Activated T-helper 1 cell treated with anti-CD3 and anti-CD28 coated beads, Interleukin-12 subunit alpha, Interleukin-12 subunit beta, Interleukin-2, Interleukin-4 antibody, amounts not matched to agents 30 ng/mL and 10 ng/mL and 1 ng/mL, durations not matched to agents 14 hours and 24 hours and 36 hours (primary cell): ENCODE data around the gene TMEM51. TPM values are rescaled to one million over a fixed set of nuclear protein-coding genes. Genes with fewer than 3 reads are reported as not detected.

Source experiments
- DNase-seq: peaks from one replicate; pipeline ENCODE4 v3.0.0; 2021; ENCODE audit warnings: low spot score
- H3K27ac Mint-ChIP-seq: one replicate; pipeline ENCODE4 v1.8.0; 2021; ENCODE audit warnings: mild to moderate bottlenecking, mixed read lengths
- H3K27me3 Mint-ChIP-seq: one replicate; pipeline ENCODE4 v1.8.0; 2022; ENCODE audit warnings: mild to moderate bottlenecking, moderate library complexity, mixed read lengths; ENCODE audit not compliant: insufficient read depth
- H3K36me3 Mint-ChIP-seq: one replicate; pipeline ENCODE4 v1.8.0; 2021; ENCODE audit warnings: low read depth, mixed read lengths
- H3K4me1 Mint-ChIP-seq: one replicate; pipeline ENCODE4 v1.8.0; 2021; ENCODE audit warnings: low read depth, mixed read lengths
- H3K4me3 Mint-ChIP-seq: one replicate; pipeline ENCODE4 v1.8.0; 2021; ENCODE audit warnings: mild to moderate bottlenecking, moderate library complexity, mixed read lengths
- H3K9me3 Mint-ChIP-seq: one replicate; pipeline ENCODE4 v1.8.0; 2021; ENCODE audit warnings: mixed read lengths
- intact Hi-C: fragments of 100-400 bp; cut with micrococcal nuclease; formaldehyde crosslinking; loops from one replicate; pipeline ENCODE4 v1.15.1; 2024
- total RNA-seq: library from RNA; stranded (reverse); gene quantifications from 2 replicates; pipeline ENCODE4 v1.2.3, GENCODE V29; 2022

Gene TMEM51, protein sequence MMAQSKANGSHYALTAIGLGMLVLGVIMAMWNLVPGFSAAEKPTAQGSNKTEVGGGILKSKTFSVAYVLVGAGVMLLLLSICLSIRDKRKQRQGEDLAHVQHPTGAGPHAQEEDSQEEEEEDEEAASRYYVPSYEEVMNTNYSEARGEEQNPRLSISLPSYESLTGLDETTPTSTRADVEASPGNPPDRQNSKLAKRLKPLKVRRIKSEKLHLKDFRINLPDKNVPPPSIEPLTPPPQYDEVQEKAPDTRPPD
- total RNA-seq, result 0.21 TPM in 1 of 2 replicates, not detected in the other

DNA sequence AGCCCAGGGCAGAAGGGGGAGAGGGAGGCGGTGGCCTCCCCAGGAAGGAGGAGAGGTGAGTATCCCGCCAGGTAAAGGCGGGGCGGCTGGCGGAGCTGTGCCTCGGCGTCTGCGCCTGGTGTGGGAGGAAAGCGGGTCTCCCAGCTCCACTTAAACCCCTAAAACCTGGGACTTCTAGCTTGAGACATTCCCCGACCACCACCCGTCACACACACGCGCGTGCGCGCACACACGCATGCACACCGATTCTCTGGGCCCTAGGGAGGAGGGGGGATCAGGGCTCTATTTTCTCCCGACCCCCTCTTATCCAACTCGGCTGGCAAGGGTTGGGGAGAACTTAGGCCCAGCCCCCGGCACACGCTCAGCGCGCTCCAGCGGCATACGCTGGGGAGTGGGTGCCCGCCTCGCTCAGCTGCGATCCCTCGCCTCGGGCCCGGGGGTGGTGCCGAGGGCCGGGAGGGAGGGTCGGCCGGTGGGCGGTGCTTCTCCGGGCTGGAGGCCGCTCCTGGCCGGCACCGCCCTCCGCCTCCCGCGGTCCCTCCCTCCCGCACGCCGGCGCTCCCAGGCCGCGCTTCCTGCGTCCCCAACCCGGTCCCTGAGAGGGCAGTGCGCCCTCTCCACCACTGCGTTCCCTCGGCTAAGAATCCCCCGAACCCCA is at the start of gene TMEM51:
Gene TMEM51 (plus strand): TSS at position 564 of the 658 bp plus-strand sequence. CDS start 61,341 bp downstream, outside the sequence.
- peak within 1 kb of the TSS; percentile 68 for H3K4me3 Mint-ChIP-seq
- DNase-seq, result no peak
- intact Hi-C loops, result loop anchor here (2.0 kb wide), 1 partner anchor 25 kb away; no protein-coding TSS in a partner anchor
- no peak within 1 kb of the TSS for H3K27ac Mint-ChIP-seq
- peaks cover 3% of the 10 kb centered on the region for H3K36me3 Mint-ChIP-seq
- H3K9me3 Mint-ChIP-seq, result no peaks in the 10 kb centered on the region
- peaks cover 24% of the 10 kb centered on the region for H3K4me1 Mint-ChIP-seq
- H3K27me3 Mint-ChIP-seq, result peaks cover 40% of the 10 kb centered on the region

DNA sequence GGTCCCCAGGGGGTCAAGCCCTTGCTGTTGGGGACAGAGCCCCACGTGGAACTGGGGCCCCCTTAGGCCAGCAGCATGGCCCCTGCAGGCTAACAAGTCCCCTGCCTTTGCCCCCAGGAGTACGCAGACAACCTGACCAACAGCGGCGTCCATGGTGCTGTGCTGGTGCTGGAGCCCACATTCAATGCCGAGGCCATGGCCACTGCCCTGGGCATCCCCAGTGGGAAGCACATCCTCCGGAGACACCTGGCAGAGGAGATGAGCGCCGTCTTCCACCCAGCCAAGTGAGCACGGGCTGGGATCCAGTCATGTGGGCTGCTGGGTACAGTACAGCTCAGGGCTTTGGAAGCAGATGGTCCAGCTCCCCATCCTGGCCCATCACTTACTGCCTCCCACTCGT is 49.6 kb upstream of the TMEM51 start:
- H3K36me3 Mint-ChIP-seq, result no peaks in the 10 kb centered on the region
- H3K27me3 Mint-ChIP-seq, result peaks cover 24% of the 10 kb centered on the region
- intact Hi-C loops, result loop anchor here (5.0 kb wide), 1 partner anchor 327 kb away; no protein-coding TSS in a partner anchor
- no peak overlapping the region for H3K4me3 Mint-ChIP-seq
- no peaks in the 10 kb centered on the region for H3K9me3 Mint-ChIP-seq
- peaks cover 10% of the 10 kb centered on the region for H3K4me1 Mint-ChIP-seq
- H3K27ac Mint-ChIP-seq, result no peak overlapping the region
- no peak for DNase-seq

DNA sequence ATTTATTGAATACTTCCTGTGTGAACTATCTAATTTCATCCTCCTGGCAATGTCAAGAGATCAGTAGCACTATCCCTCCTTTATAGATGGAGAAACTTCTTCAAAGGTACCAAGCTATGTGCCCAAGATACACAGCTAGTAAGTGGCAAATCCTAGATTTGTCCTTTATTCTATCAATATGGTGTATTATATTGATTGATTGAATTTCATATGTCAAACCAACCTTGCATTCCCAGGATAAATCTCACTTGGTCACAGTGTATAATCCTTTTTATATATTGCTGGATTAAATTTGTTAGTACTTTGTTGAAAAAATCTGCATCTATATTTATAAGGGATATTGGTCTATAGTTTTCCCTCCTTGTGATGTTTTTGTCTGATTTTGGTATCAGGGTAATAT is 48.8 kb upstream of the TMEM51 start:
- no peak for DNase-seq
- Mint-ChIP-seq H3K4me1 (peaks cover 10% of the 10 kb centered on the region), H3K36me3 (no peaks in the 10 kb centered on the region), H3K4me3 (no peak overlapping the region), H3K9me3 (no peaks in the 10 kb centered on the region), H3K27me3 (peaks cover 24% of the 10 kb centered on the region), H3K27ac (no peak overlapping the region)
- intact Hi-C loops, result loop anchor here (5.0 kb wide), 1 partner anchor 327 kb away; no protein-coding TSS in a partner anchor

DNA sequence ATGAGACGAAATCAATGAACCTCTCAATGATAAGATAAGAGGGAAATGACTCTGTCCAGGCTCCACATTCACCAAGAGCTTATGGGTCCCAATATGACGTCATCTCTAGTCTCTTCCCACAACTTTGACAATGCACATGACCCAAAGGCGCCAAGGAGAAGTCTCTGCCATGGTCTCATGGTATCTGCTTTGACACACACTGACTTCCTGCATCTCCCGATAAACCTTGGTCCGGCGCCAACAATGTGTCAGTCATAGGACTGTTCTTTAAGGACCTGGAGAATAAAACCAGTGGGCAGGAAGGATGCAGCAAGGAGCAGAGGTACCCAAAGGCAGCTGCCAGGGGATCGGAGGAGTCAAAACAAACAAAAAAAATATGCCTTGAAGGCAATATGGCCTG is 46.9 kb upstream of the TMEM51 start:
- Mint-ChIP-seq H3K9me3 (no peaks in the 10 kb centered on the region), H3K4me3 (no peak overlapping the region), H3K36me3 (no peaks in the 10 kb centered on the region), H3K4me1 (no peaks in the 10 kb centered on the region), H3K27me3 (peaks cover 16% of the 10 kb centered on the region), H3K27ac (no peak overlapping the region)
- DNase-seq, result no peak
- intact Hi-C loops, result no loop called here

DNA sequence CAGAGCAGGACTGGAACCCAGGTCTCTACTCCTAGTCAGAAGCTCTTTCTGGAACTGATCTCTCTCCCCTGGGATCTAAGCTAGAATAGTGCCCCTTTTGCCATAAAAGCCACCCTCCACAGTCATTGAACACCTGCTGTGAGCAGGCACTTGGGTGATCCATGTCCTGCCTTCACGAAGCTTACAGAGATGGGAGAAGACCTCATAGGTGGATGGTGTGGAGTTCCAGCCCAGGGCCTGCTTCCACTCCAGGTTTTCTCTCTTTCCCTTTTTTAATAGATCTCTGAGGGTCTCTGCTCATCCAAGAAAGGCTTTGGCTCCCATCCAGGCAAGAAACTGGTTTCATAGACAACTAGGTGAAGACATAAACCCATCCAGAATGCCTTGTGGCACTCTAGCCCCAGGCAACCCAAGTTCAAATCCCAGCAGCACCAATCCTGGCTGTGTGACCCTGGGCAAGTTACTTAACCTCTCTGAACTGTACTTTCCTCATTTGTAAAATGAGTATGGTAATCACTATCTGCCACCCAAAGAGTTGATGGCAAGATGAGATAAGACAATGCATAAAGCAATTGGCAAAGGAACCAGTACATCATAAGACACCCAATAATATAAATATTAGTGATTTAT is 46.4 kb upstream of the TMEM51 start:
- Mint-ChIP-seq H3K27me3 (peaks cover 12% of the 10 kb centered on the region), H3K9me3 (no peaks in the 10 kb centered on the region), H3K4me1 (peaks cover 3% of the 10 kb centered on the region), H3K4me3 (no peak overlapping the region), H3K27ac (no peak overlapping the region), H3K36me3 (no peaks in the 10 kb centered on the region)
- intact Hi-C loops, result no loop called here
- DNase-seq, result no peak

- peaks cover 11% of the 10 kb centered on the region for H3K27me3 Mint-ChIP-seq
- DNase-seq, result no peak
- H3K27ac Mint-ChIP-seq, result no peak overlapping the region
- H3K4me1 Mint-ChIP-seq, result peaks cover 9% of the 10 kb centered on the region
- intact Hi-C loops, result no loop called here
- no peaks in the 10 kb centered on the region for H3K9me3 Mint-ChIP-seq
- no peak overlapping the region for H3K4me3 Mint-ChIP-seq
- no peaks in the 10 kb centered on the region for H3K36me3 Mint-ChIP-seq
These were observed 45.6 kb upstream of the TMEM51 start for GRCh38 chr1:15107911-15108310.

- H3K27ac Mint-ChIP-seq, result no peak overlapping the region
- no peaks in the 10 kb centered on the region for H3K9me3 Mint-ChIP-seq
- DNase-seq, result no peak
- H3K4me1 Mint-ChIP-seq, result peaks cover 10% of the 10 kb centered on the region
- H3K27me3 Mint-ChIP-seq, result peaks cover 10% of the 10 kb centered on the region
- no peaks in the 10 kb centered on the region for H3K36me3 Mint-ChIP-seq
- no peak overlapping the region for H3K4me3 Mint-ChIP-seq
- intact Hi-C loops, result no loop called here
These were observed 43.2 kb upstream of the TMEM51 start for GRCh38 chr1:15110128-15110866.

DNA sequence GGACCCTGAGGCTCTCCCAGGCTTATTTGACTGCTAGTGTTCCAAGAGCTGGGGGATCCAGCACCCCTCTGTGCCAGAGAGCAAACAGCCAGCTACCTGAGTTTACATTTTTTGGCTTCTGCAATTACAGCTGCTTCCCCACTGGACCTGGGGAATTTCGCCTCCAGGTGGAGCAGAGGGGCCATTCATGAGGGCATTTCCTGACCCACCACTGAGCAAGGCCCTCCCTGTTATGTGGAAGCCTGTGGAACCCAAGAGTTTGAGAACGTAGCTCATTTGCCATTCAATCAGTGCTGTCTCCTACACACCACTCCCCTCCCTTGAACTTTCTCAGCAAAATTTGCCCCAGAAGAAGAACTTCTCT is 42.7 kb upstream of the TMEM51 start:
- H3K9me3 Mint-ChIP-seq, result no peaks in the 10 kb centered on the region
- no peak overlapping the region for H3K4me3 Mint-ChIP-seq
- peaks cover 10% of the 10 kb centered on the region for H3K4me1 Mint-ChIP-seq
- DNase-seq, result no peak
- no peak overlapping the region for H3K27ac Mint-ChIP-seq
- no peaks in the 10 kb centered on the region for H3K36me3 Mint-ChIP-seq
- peaks cover 10% of the 10 kb centered on the region for H3K27me3 Mint-ChIP-seq
- intact Hi-C loops, result no loop called here

DNA sequence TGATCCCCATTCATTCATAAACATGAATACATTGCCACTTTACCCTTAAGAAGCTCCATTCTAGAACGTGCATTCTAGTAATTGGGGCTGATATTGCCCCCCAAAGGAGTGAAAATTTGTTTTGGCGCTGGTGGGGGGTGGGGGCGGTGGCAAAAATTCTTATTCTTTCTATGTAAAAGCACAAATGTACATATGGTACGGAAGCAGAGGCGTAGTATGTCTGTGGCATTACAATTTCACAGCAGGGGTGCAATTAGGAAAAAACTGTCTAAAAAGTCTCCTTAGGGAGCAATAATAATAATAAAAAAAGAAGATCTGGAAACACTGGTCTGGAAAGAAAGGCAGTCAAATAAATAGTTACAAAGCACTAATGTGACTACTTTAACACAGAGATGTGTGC is 40.4 kb upstream of the TMEM51 start:
- H3K9me3 Mint-ChIP-seq, result no peaks in the 10 kb centered on the region
- peaks cover 10% of the 10 kb centered on the region for H3K4me1 Mint-ChIP-seq
- H3K36me3 Mint-ChIP-seq, result no peaks in the 10 kb centered on the region
- no peak for DNase-seq
- intact Hi-C loops, result no loop called here
- H3K4me3 Mint-ChIP-seq, result no peak overlapping the region
- no peak overlapping the region for H3K27ac Mint-ChIP-seq
- H3K27me3 Mint-ChIP-seq, result peaks cover 11% of the 10 kb centered on the region

GRCh38 chr1:15114884-15115283 is 38.7 kb upstream of the TMEM51 start:
- Mint-ChIP-seq H3K4me3 (no peak overlapping the region), H3K9me3 (no peaks in the 10 kb centered on the region), H3K4me1 (peaks cover 10% of the 10 kb centered on the region), H3K27me3 (peaks cover 9% of the 10 kb centered on the region), H3K36me3 (no peaks in the 10 kb centered on the region), H3K27ac (no peak overlapping the region)
- no peak for DNase-seq
- intact Hi-C loops, result no loop called here

DNA sequence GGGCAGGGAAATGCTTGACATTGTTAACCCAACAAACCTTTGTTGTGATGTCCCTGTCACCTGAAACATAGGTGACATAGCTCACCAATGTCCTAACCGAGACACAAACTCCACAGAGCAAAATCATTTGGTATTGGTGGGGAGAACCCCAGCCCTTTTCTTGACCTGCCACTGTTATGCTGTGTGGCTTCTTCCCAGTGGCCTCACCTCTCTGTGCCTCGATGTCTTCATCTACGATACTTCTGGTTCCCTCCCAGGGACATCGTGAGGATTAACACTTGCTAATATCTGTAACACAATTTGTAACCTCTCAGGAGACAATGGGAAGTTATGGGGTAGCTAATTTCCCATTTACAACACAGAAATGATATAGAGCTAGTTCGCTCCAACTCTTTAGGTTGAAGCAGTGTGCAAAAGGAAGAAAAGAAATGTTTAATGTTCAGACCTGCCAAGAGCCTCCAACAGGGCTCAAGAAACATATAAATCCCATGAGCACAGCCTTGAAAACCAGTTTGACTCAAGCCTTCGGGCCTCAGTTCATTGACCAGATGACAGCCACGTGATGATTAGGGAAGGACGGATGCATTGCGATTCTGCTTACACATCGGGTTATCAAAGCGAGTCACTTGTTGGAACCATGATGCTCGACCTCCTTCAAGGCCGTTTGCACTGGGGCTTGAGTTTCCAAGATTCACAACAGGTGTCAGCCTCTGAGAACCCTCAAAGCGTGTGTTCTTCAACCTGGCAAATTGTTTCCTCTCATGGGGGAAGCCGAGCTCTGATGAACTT is 37.8 kb upstream of the TMEM51 start:
- Mint-ChIP-seq H3K4me1 (peaks cover 10% of the 10 kb centered on the region), H3K27me3 (peaks cover 9% of the 10 kb centered on the region), H3K9me3 (no peaks in the 10 kb centered on the region), H3K27ac (no peak overlapping the region), H3K4me3 (no peak overlapping the region), H3K36me3 (no peaks in the 10 kb centered on the region)
- DNase-seq, result no peak
- intact Hi-C loops, result no loop called here

- no peak overlapping the region for H3K27ac Mint-ChIP-seq
- H3K4me3 Mint-ChIP-seq, result no peak overlapping the region
- H3K4me1 Mint-ChIP-seq, result peaks cover 8% of the 10 kb centered on the region
- no peaks in the 10 kb centered on the region for H3K36me3 Mint-ChIP-seq
- peaks cover 9% of the 10 kb centered on the region for H3K27me3 Mint-ChIP-seq
- intact Hi-C loops, result no loop called here
- DNase-seq, result no peak
- H3K9me3 Mint-ChIP-seq, result no peaks in the 10 kb centered on the region
These were observed 36.6 kb upstream of the TMEM51 start for GRCh38 chr1:15116966-15117365.
